Inflammatory macrophage treated with lipopolysaccharide for 4 hours (primary cell): ENCODE data around the gene LRRC37A.
"Not testable (repeated sequence)": the region's sequence is repeated elsewhere in the genome, so short reads cannot be mapped to it uniquely, and the experiment has no call there.

Experiments
- DNase-seq: peaks from one replicate; pipeline ENCODE4 v3.0.0-alpha.2; 2020

The LRRC37A gene

GRCh38 chr17:46294831-46295230 is at the start of gene LRRC37A:
Gene LRRC37A (plus strand): TSS chr17:46295131. CDS start chr17:46295134, 3 bp downstream.
- DNase-seq = not testable (repeated sequence)

- DNase-seq = not testable (repeated sequence)
Observed at GRCh38 chr17:46249153-46249552, 45.8 kb upstream of the LRRC37A start.

GRCh38 chr17:46252804-46253203 is 42.1 kb upstream of the LRRC37A start:
- not testable (repeated sequence) for DNase-seq

- peak; percentile 65 for DNase-seq
Observed at GRCh38 chr17:46253722-46254121, 41.2 kb upstream of the LRRC37A start.

DNA sequence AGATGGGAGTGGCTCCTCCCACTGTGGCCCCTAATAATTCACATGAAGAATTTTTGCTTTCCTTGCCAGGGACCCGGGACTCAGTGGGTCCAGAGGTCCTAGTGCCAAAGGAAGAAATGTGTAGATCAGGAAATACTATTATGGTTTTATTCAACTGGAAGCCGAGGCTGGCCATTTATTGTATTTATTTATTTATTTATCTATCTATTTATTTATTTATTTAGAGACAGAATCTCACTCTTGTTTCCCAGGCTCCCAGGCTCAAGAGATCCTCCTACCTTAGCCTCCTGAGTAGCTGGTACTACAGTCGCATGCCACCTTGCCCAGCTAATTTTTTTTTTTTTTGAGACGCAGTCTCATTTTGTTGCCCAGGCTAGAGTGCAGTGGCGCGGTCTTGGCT is 40.7 kb upstream of the LRRC37A start:
- DNase-seq = not testable (repeated sequence)

DNA sequence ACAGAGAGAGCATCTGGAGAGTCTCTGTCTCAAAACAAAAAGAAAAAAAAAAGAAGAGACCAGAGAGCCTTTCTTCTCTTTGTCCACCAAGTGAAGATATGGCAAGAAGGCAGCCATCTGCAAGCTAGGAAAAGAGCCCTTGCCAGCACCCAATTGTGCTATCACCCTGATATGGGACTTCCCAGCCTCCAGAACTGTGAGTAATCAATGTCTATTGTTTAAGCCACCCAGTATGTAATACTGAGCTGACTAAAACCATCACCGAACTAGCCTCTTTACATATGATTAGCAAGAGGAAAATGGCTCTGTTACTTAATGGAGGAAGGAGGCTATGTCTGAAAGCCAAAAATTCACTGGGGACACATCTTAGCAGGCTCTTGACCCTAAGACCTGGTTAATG is 38.6 kb upstream of the LRRC37A start:
- DNase-seq = not testable (repeated sequence)

DNA sequence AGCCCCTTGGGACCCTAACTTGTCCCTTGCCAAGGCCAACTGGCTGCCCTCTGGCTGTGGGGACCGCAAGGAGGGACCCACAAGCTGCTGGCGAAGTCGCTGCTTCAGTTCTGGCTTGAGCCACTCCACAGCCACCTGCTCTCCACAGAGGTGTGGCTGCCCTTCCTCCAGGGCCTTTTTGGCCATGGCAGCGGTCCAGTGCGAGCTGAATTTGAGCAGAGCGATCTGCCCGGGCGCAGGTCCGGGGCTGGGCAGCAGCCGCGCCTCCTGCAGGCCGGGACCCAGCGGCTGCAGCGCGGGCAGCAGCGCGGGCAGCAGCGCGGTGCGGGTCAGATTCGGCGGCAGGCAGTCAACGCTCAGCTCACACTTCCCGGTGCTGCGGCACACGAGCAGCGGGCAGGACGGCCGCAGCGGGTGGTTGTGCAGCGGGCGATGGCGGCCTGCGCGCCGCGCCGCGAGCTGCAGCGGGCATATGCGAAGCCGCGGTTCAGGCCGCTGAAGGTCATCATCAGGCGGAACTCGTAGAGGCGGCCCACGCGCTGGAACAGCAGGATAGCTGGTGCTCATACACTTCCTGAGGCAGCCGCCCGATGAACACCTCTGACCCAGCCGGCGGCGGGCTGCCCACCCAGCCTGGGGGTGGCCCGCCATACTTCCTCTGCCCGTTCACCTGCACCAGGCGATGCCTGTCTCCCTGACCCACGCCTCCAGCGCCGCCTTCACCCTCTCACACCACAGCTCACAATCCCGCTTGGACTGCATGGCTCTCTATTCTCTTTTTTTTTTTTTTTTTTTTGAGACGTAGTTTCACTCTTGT is 34.9 kb upstream of the LRRC37A start:
- DNase-seq = not testable (repeated sequence)

GRCh38 chr17:46262271-46262670 is 32.7 kb upstream of the LRRC37A start:
- DNase-seq = no peak

GRCh38 chr17:46264456-46265198 is 30.3 kb upstream of the LRRC37A start:
- DNase-seq = no peak

DNA sequence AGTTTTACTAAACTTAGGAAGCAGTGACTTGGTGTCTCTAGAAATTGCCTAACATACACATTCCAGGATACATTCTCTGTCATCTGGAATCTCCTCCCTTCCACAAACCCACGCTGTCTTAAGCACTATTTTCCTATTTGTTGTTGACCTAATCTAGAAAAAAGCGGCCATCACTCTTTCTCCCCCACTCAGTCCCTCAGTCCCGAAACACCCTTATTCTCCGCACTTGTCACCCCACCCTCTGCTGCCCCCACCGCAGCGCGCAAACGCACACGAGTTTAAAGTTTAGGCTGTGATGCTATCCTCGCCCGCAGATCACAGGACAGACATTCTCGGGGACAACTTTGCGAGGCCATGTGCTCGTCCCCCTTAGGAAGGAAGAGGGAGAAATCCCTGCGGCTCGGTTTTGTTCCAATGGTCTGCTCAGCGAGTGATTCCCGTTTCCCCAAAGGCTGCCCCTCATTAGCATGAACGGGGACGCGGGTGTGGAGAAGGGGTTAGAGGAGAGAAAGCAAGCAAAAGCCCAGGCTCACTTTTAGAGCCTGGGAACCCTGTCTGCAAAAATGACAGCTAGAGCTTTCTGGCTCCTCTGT is 28.8 kb upstream of the LRRC37A start:
- peak; percentile 18 for DNase-seq

- peak; percentile 87 for DNase-seq
Observed at GRCh38 chr17:46266656-46267544, 28.0 kb upstream of the LRRC37A start.

GRCh38 chr17:46270032-46270431 is 24.9 kb upstream of the LRRC37A start:
- DNase-seq = no peak

- DNase-seq = no peak
Observed at GRCh38 chr17:46273541-46274236, 21.2 kb upstream of the LRRC37A start.

GRCh38 chr17:46274238-46274637 is 20.7 kb upstream of the LRRC37A start:
- DNase-seq = no peak

DNA sequence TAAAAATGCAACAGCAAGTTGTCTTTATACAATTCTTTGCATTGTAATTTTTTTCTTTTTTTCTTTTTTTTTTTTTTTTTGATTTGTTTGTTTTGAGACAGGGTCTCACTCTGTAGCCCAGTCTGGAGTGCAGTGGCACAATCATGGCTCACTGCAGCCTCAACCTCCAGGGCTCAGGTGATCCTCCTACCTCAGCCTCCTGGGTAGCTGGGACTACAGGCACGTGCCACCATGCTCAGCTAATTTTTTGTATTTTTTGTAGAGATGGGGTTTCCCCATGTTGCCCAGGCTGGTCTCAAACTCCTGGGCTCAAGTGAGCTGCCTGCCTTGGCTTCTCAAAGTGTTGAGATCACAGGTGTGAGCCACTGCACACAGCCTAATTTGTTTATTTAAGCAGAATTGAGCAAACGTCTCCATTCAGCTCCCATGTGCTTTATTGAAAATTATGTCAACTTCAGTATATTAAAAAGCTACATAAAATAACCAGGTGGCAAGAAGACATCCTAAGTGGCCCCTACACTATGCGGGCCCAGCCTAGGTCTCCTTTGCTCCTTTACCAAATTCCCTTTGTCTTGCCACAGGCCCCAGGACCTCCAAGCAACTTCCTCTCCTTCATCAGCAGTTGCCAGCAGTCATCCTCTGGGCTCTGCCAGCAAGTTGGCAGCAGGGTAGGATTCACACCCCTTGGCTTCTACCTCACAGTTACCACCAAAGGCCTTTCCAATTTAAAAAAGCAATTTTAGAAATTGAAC is 18.0 kb upstream of the LRRC37A start:
- not testable (repeated sequence) for DNase-seq

DNA sequence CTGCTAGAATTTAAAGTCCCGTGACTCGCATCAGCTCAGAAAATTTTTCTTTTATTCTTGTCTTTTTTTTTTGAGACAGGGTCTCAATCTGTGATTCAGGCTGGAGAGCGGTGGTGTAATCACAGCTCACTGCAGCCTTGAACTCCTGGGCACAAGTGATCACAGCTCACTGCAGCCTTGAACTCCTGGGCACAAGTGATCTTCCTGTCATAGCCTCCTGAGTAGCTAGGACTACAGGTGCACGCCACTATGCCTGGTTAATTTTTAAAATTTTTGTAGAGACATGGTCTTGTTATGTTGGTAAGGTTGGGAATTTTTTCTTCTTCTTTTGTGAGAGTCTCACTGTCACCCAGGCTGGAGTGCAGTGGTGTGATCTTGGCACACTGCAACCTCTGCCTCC is 13.6 kb upstream of the LRRC37A start:
- DNase-seq = not testable (repeated sequence)

GRCh38 chr17:46282635-46283034 is 12.3 kb upstream of the LRRC37A start:
- DNase-seq = not testable (repeated sequence)

GRCh38 chr17:46284467-46284866 is 10.5 kb upstream of the LRRC37A start:
- DNase-seq = not testable (repeated sequence)

GRCh38 chr17:46285500-46285899 is 9.4 kb upstream of the LRRC37A start:
- not testable (repeated sequence) for DNase-seq

DNA sequence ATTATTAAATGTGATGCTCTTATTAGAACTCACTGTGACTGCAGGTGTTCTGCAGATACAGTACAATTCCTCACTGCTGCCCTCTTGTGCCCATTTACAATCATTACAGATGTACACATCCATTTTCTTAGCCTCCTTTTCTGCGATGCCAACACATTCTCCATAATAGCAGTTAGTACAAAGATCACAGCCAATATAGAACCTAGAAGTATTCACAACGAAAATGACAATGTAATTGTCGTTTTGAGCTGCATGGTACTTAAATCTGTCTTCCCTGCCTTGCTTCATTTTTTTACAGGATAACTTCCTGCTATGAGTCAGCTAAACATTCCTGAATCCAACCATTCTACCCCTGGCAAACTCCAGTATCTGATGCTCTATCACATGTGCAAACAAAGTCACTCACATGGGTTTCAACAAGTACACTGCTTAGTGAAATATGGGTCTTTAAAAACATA is 8.1 kb upstream of the LRRC37A start:
- peak; percentile 66 for DNase-seq

DNA sequence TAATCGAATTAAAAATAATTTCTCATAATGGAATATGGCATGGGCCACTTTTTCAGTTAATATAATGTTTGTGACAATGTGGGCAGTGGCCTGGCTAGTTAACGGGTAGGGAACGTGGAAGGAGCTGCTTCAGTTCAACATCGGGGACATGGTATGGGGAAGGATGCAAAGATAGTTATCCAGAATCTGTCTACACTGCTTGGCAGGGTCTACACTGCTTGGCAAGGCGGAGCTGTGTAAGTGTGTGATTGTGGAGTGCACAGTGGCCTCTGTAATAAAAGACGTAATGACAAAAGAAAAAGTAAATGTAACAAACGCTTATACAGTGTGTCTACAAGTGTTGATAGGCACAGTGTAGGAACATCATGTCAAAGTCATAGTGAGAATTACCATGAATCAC is 7.3 kb upstream of the LRRC37A start:
- not testable (repeated sequence) for DNase-seq
